Endothelial cell of umbilical vein (primary cell): ENCODE measurements around the gene LAIR2. TPM values are rescaled to one million over a fixed set of nuclear protein-coding genes. Genes with fewer than 3 reads are reported as not detected.
A peak's percentile ranks its signal among the peaks of the same experiment; 100 is the strongest.

Experiments
- BruUV-seq: library from RNA; stranded (reverse); fragments of 400-500 nt; replicated peaks from 2 replicates; lab custom pipeline; 2021; lab: Mats Ljungman, UMichigan
- CTCF ChIA-PET: fragments of 300-600, 350-600 bp; sonication (Branson Sonifier 250); formaldehyde crosslinking; loops from one replicate; lab custom pipeline; 2021; ENCODE audit warnings: antibody characterized with exemption, inconsistent platforms; lab: Charles Lee
- POLR2A ChIA-PET: fragments of 300-600, 350-600 bp; sonication (Branson Sonifier 250); formaldehyde crosslinking; loops from one replicate; lab custom pipeline; 2021; ENCODE audit warnings: antibody characterized with exemption, inconsistent platforms; lab: Charles Lee
- DNase-seq: peaks from one replicate; pipeline ENCODE4 v3.0.0-alpha.2; 2011; ENCODE audit warnings: low read depth, low spot score
- FAIRE-seq: peaks from 2 replicates; lab custom pipeline; 2011; peaks lifted over from hg19 to GRCh38; lab: Jason Lieb, UNC
- H2AFZ ChIP-seq: 2 replicates; pipeline ENCODE4 v1.6.0; 2012; ENCODE audit warnings: low read depth, low read length, control low read depth, inconsistent platforms
- H3K27ac ChIP-seq: 2 replicates; pipeline ENCODE4 v1.5.1; 2011; ENCODE audit warnings: low read depth, mild to moderate bottlenecking, control low read depth, low read length, moderate library complexity; ENCODE audit not compliant: insufficient read depth
- H3K27me3 ChIP-seq, 2 experiments: 2 replicates each; pipeline versions ENCODE4 v1.6.0 to v1.6.1; 2011; ENCODE audit warnings: low read length in 2 of 2, mixed read lengths in 1 of 2; ENCODE audit not compliant: control insufficient read depth in 2 of 2, insufficient read depth in 2 of 2
- H3K36me3 ChIP-seq, 2 experiments: 2 replicates in 1 of 2; 3 replicates in 1 of 2; pipeline ENCODE4 v1.5.1; 2011; ENCODE audit warnings: low read length in 2 of 2, mild to moderate bottlenecking in 1 of 2, moderate library complexity in 1 of 2; ENCODE audit not compliant: control insufficient read depth in 2 of 2, insufficient read depth in 2 of 2; ENCODE audit errors: extremely low read depth in 1 of 2
- H3K4me1 ChIP-seq: 3 replicates; pipeline ENCODE4 v1.5.1; 2011; ENCODE audit warnings: mild to moderate bottlenecking, low read length; ENCODE audit not compliant: control insufficient read depth, insufficient read depth; ENCODE audit errors: extremely low read depth
- H3K4me2 ChIP-seq: 2 replicates; pipeline ENCODE4 v1.6.1; 2011; ENCODE audit warnings: low read length, control low read depth, mixed read lengths; ENCODE audit not compliant: insufficient read depth
- H3K4me3 ChIP-seq, 3 experiments: fragments of 200-600 bp in 1 of 3; sonication (generic), shearing (Covaris generic) in 1 of 3; replicated peaks in 1 of 3; 2 replicates each; pipeline ENCODE4 v1.5.1; 2011 to 2016; ENCODE audit warnings: control low read depth in 3 of 3, low read length in 3 of 3, mild to moderate bottlenecking in 2 of 3, inconsistent platforms in 1 of 3, low read depth in 1 of 3, moderate library complexity in 1 of 3; ENCODE audit not compliant: insufficient read depth in 1 of 3
- H3K79me2 ChIP-seq: 2 replicates; pipeline ENCODE4 v1.6.0; 2012; ENCODE audit warnings: low read length, inconsistent platforms; ENCODE audit not compliant: control insufficient read depth, insufficient read depth
- H3K9ac ChIP-seq: replicated peaks from 2 replicates; pipeline ENCODE3; 2011; ENCODE audit warnings: low read length, control low read depth; ENCODE audit not compliant: insufficient read depth; ENCODE audit errors: extremely low read depth
- H3K9me1 ChIP-seq: replicated peaks from 3 replicates; pipeline ENCODE4 v1.6.0; 2011; ENCODE audit warnings: mild to moderate bottlenecking, low read length; ENCODE audit not compliant: control insufficient read depth, insufficient read depth; ENCODE audit errors: extremely low read depth
- H3K9me3 ChIP-seq: replicated peaks from 2 replicates; pipeline ENCODE4 v1.5.1; 2012; ENCODE audit warnings: low read length, inconsistent platforms; ENCODE audit not compliant: control insufficient read depth, insufficient read depth
- H4K20me1 ChIP-seq: replicated peaks from 2 replicates; pipeline ENCODE3; 2011; ENCODE audit warnings: mild to moderate bottlenecking, low read length; ENCODE audit not compliant: control insufficient read depth, insufficient read depth; ENCODE audit errors: extremely low read depth
- CTCF ChIP-seq, 2 donors: IDR thresholded peaks; 1 replicate in 1 of 2; 2 replicates in 1 of 2; pipeline ENCODE4 v1.5.1; 2011; ENCODE audit warnings: low read length in 2 of 2, mild to moderate bottlenecking in 2 of 2, moderate library complexity in 2 of 2, control low read depth in 1 of 2, inconsistent platforms in 1 of 2, low read depth in 1 of 2; ENCODE audit not compliant: insufficient read depth in 1 of 2; ENCODE audit errors: extremely low read depth in 1 of 2
- EZH2 ChIP-seq: IDR thresholded peaks from 2 replicates; pipeline ENCODE4 v1.6.1; 2012; ENCODE audit warnings: borderline replicate concordance, low read depth, mild to moderate bottlenecking, moderate library complexity, low read length, inconsistent platforms; ENCODE audit not compliant: severe bottlenecking
- FOS ChIP-seq: IDR thresholded peaks from 2 replicates; pipeline ENCODE4 v1.6.1; 2011; ENCODE audit warnings: mild to moderate bottlenecking, low read length, moderate library complexity, borderline replicate concordance; ENCODE audit not compliant: insufficient read depth
- GATA2 ChIP-seq: IDR thresholded peaks from 2 replicates; pipeline ENCODE4 v1.7.0; 2011; ENCODE audit warnings: low read depth, mild to moderate bottlenecking, moderate library complexity, mixed read lengths, low read length; ENCODE audit not compliant: insufficient read length, insufficient read depth
- JUN ChIP-seq: IDR thresholded peaks from 2 replicates; pipeline ENCODE4 v1.6.1; 2011; ENCODE audit warnings: borderline replicate concordance, low read depth; ENCODE audit not compliant: insufficient read length, insufficient read depth
- MAX ChIP-seq: IDR thresholded peaks from 2 replicates; pipeline ENCODE4 v1.6.1; 2011; ENCODE audit not compliant: insufficient read depth, insufficient read length
- POLR2AphosphoS5 ChIP-seq: IDR thresholded peaks from 2 replicates; pipeline ENCODE4 v1.6.1; 2012; ENCODE audit warnings: low read depth, mild to moderate bottlenecking, control low read depth, low read length, moderate library complexity; ENCODE audit not compliant: insufficient read depth
- dilution Hi-C: fragments of 300-500 bp; cut with MboI; formaldehyde crosslinking; loops from one replicate; pipeline ENCODE4 v1.15.0; 2019; ENCODE audit warnings: low sequenced_read_pairs; ENCODE audit not compliant: extremely low pct_ligation_motif_present
- intact Hi-C: fragments of 100-400 bp; cut with micrococcal nuclease; formaldehyde crosslinking; loops from one replicate; pipeline ENCODE4 v1.10.0; 2022
- polyA plus RNA-seq, 4 experiments: library from polyadenylated mRNA; depleted of rRNA in 3 of 4; stranded (reverse) in 3 of 4; unstranded in 1 of 4; fragments of >200 nt; gene quantifications; 2 replicates each; pipeline versions ENCODE4 v1.2.1 to v1.2.3, GENCODE V29; 2011 to 2012; ENCODE audit warnings: missing spikeins in 1 of 4
- total RNA-seq: library from RNA; stranded (reverse); gene quantifications from 2 replicates; pipeline ENCODE4 v1.2.3, GENCODE V29; 2021

Gene LAIR2
- total and polyA plus RNA-seq, 2 donors (not counting 3 experiments of a cell fraction or from before 2014, with no cell fraction given) = not detected

- peaks cover 29% of the 10 kb centered on the region for H3K4me1 ChIP-seq
- dilution Hi-C loops = no loop called here
- no peaks in the 10 kb centered on the region for H3K9me3 ChIP-seq
- TF ChIP-seq POLR2AphosphoS5 (no peak), CTCF (IDR thresholded peaks at IDR 0.05; ENCODE audit: extremely low read depth in 1 of 2, insufficient read depth in 1 of 2, low read depth in 1 of 2, low read length in 2 of 2) (no peak), EZH2 (no peak), JUN (no peak), MAX (no peak), GATA2 (no peak), FOS (no peak)
- peak; percentile 59 for FAIRE-seq
- no TSS peak for BruUV-seq
- H3K27me3 ChIP-seq = no peaks in the 10 kb centered on the region
- H3K27ac ChIP-seq = no peak overlapping the region
- no peak overlapping the region for H2AFZ ChIP-seq
- H4K20me1 ChIP-seq = no peaks in the 10 kb centered on the region
- no peak overlapping the region for H3K4me2 ChIP-seq
- H3K36me3 ChIP-seq = no peaks in the 10 kb centered on the region
- H3K4me3 ChIP-seq = no peak overlapping the region
- no peaks in the 10 kb centered on the region for H3K79me2 ChIP-seq
- ChIA-PET POLR2A (no interaction called here), CTCF (interaction anchor here (0.9 kb wide), 1 partner anchor 10 kb away, joined by 3 read pairs; no protein-coding TSS in a partner anchor)
- intact Hi-C loops = no loop called here
- no peak overlapping the region for H3K9ac ChIP-seq
- H3K9me1 ChIP-seq = no peaks in the 10 kb centered on the region
- DNase-seq = peak; percentile 52
Measured at GRCh38 chr19:54517483-54517882, 14.9 kb downstream of the LAIR2 start.
